ENCODE measurements around the gene CAND2.
"Not testable (repeated sequence)": the region's sequence is repeated elsewhere in the genome, so short reads cannot be mapped to it uniquely, and the experiment has no call there.

Gene CAND2

GRCh38 chr3:12772462-12772861, 24.0 kb upstream of the CAND2 start:
- DNase-seq = no peak

- DNase-seq = no peak
Measured at GRCh38 chr3:12773030-12773709, 23.3 kb upstream of the CAND2 start.

- no peak for DNase-seq
Measured at GRCh38 chr3:12773710-12774086, 22.8 kb upstream of the CAND2 start.

GRCh38 chr3:12774619-12775018, 21.9 kb upstream of the CAND2 start:
- no peak for DNase-seq

GRCh38 chr3:12775226-12775625, 21.3 kb upstream of the CAND2 start:
- no peak for DNase-seq

GRCh38 chr3:12775970-12776369, 20.5 kb upstream of the CAND2 start:
- DNase-seq = not testable (repeated sequence)

- no peak for DNase-seq
Measured at GRCh38 chr3:12777171-12777570, 19.3 kb upstream of the CAND2 start.

- no peak for DNase-seq
Measured at GRCh38 chr3:12780751-12781150, 15.7 kb upstream of the CAND2 start.

GRCh38 chr3:12782172-12782815, 14.2 kb upstream of the CAND2 start:
- DNase-seq = no peak

GRCh38 chr3:12785096-12785495, 11.4 kb upstream of the CAND2 start:
- DNase-seq = no peak

- peak; percentile 17 to 55 (median 36) for DNase-seq
Measured at GRCh38 chr3:12787346-12787745, 9.1 kb upstream of the CAND2 start.

- DNase-seq = not testable (repeated sequence)
Measured at GRCh38 chr3:12787967-12788690, 8.4 kb upstream of the CAND2 start.

GRCh38 chr3:12791430-12791829, 5.0 kb upstream of the CAND2 start:
- no peak for DNase-seq

GRCh38 chr3:12793701-12794100, 2.8 kb upstream of the CAND2 start:
- no peak for DNase-seq

- no peak for DNase-seq
Measured at GRCh38 chr3:12797124-12797891, 828 bp downstream of the CAND2 start.

GRCh38 chr3:12797892-12798558, 1.5 kb downstream of the CAND2 start:
- no peak for DNase-seq

GRCh38 chr3:12798559-12799179, 2.2 kb downstream of the CAND2 start:
- no peak for DNase-seq

GRCh38 chr3:12799525-12800440, 3.3 kb downstream of the CAND2 start:
- no peak for DNase-seq

- no peak for DNase-seq
Measured at GRCh38 chr3:12803371-12803770, 6.9 kb downstream of the CAND2 start.

GRCh38 chr3:12807066-12807465, 10.6 kb downstream of the CAND2 start:
- no peak for DNase-seq
